HFF-Myc (cell line): ENCODE data around the gene DGCR2.

Experiments
- DNase-seq: peaks from one replicate; pipeline ENCODE4 v3.0.0-alpha.2; 2011; ENCODE audit warnings: low read depth; ENCODE audit errors: extremely low read depth
- H3K4me3 ChIP-seq: replicated peaks from 2 replicates; pipeline ENCODE4 v1.5.1; 2011; ENCODE audit warnings: low read depth, mild to moderate bottlenecking, control low read depth, low read length
- TF ChIP-seq, protein P1 (sequence below): IDR thresholded peaks from 2 replicates; pipeline ENCODE4 v1.5.1; 2012; ENCODE audit warnings: mild to moderate bottlenecking, low read depth, low read length, control low read depth; ENCODE audit errors: missing control alignments

Gene DGCR2

GRCh38 chr22:19043121-19044085 is 78.8 kb downstream of the DGCR2 start:
- no peak for DNase-seq
- TF ChIP-seq, protein P1, sequence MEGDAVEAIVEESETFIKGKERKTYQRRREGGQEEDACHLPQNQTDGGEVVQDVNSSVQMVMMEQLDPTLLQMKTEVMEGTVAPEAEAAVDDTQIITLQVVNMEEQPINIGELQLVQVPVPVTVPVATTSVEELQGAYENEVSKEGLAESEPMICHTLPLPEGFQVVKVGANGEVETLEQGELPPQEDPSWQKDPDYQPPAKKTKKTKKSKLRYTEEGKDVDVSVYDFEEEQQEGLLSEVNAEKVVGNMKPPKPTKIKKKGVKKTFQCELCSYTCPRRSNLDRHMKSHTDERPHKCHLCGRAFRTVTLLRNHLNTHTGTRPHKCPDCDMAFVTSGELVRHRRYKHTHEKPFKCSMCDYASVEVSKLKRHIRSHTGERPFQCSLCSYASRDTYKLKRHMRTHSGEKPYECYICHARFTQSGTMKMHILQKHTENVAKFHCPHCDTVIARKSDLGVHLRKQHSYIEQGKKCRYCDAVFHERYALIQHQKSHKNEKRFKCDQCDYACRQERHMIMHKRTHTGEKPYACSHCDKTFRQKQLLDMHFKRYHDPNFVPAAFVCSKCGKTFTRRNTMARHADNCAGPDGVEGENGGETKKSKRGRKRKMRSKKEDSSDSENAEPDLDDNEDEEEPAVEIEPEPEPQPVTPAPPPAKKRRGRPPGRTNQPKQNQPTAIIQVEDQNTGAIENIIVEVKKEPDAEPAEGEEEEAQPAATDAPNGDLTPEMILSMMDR, result no peak
- no peak overlapping the region for H3K4me3 ChIP-seq

DNA sequence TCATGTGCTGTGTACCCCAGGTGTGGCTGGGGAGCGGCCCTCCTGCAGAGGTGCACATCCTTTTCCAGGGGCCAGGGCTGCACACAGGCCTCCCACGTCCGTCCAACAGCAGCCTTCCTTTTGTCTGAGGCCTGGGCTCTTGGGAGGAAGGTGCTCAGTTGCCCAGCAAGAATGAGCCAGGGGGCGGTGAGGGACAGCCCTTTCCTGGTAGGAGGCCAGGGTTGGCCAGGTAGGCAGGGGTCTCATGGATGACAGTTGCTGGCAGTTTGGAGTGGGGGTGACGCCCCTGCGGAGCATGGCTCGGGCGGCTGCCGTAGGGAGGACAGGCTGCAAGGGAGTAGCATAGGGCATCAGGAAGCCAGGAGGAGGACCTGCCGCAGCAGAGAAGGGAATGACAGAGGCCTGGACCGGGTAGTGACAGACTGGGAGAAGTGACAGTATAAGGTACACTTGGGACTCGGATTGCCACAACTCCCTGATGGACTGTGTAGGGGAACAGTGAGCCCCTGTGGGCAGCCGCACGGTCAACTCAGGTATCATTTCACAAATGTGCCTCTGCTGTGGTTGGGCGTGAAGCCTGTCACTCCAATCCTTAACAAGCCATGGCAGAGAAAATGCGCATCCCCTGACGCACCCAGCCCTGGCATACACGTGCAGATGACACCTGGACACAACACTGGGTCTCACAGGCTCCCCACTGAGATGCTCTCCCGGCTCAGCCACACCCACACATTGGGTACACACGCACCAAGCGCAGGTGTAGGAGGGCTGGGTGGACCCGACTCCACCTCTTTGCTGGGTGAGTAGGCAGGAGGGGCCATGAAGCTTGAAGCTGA is 79.7 kb downstream of the DGCR2 start:
- no peak overlapping the region for H3K4me3 ChIP-seq
- DNase-seq, result no peak
- TF ChIP-seq, protein P1, result no peak

- DNase-seq, result no peak
- no peak overlapping the region for H3K4me3 ChIP-seq
- TF ChIP-seq, protein P1, result no peak
Observed at GRCh38 chr22:19041704-19042074, 80.5 kb downstream of the DGCR2 start.

DNA sequence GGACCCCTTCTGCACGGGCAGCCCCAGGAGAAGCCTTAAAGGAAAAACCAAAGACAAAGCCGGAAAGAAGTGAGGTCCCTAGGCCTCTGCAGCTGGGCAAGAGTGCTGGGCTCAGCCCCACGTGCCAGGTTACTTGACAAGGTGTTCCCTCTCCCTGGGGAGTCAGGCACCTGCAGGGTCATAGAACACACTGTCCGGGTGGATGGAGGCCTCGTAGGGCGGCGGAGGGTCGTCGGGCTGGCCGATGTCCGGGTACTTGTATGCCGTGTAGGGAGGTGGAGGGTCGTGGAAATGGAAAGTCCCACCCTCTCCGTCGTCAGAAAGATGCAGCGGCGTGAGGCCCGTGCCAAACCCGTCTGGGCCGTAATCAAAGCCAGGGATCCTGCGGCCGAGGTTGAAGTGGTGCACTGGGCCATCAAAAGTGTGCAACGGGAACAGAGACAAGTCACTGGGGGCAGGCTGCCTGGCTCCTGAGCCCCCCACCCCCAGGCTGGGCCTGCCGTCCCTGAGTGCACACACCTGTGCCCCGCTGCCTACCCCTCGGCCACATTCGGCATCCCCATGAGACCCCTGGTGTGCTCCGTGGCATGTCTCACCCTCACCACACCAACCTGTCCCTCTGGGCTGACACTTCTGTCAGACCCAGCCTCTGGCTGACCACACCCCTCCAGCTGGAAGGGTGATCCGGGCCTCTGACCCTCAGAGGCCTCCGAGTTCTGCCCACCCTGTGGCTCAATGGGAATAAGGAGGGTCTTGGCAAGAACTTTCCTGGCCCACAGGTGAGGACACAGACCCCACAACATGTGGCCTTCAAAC is 81.1 kb downstream of the DGCR2 start:
- DNase-seq, result no peak
- TF ChIP-seq, protein P1, result no peak
- no peak overlapping the region for H3K4me3 ChIP-seq

DNA sequence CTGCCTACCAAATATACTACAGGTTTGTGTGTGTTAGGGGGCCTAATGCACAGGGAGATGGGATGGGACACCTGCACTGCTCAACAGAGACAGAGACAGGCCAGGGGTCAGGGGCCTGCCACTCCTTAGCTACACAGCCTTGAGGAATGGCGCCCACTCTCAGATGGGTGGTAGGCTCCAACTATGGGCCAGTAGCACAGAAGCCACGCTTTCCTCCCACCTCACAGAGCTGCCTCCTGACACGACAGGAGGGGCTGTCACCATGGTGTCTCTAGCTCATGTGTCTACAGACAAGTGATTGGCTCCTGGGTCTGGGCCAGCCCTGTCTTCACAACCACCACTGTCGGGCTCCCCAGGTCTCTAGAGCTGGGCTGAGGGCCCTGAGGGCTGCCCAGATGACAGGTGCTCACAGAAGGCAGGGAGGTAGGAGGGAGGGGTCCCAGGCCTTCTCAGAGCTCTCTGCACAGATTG is 81.8 kb downstream of the DGCR2 start:
- no peak for DNase-seq
- TF ChIP-seq, protein P1, result no peak
- H3K4me3 ChIP-seq, result no peak overlapping the region

- H3K4me3 ChIP-seq, result no peak overlapping the region
- TF ChIP-seq, protein P1, result no peak
- DNase-seq, result no peak
Observed at GRCh38 chr22:19039796-19040280, 82.4 kb downstream of the DGCR2 start.
